Activated T-helper 2 cell treated with anti-CD3 and anti-CD28 coated beads, Interferon-gamma antibody, Interleukin-2, Interleukin-4, amounts not matched to agents 10 μg/mL and 5 μg/mL and 100 μg/mL, durations not matched to agents 14 hours and 24 hours and 36 hours (primary cell): Measurements from ENCODE around the gene PRSS3. TPM values are rescaled to one million over a fixed set of nuclear protein-coding genes. Genes with fewer than 3 reads are reported as not detected.
"Not testable (repeated sequence)": the region's sequence is repeated elsewhere in the genome, so short reads cannot be mapped to it uniquely, and the experiment has no call there.

ENCODE experiments used
- DNase-seq: peaks from one replicate; pipeline ENCODE4 v3.0.0; 2021; ENCODE audit warnings: low spot score
- H3K27ac Mint-ChIP-seq: one replicate; pipeline ENCODE4 v1.8.0; 2021; ENCODE audit warnings: mixed read lengths
- H3K27me3 Mint-ChIP-seq: one replicate; pipeline ENCODE4 v1.8.0; 2021; ENCODE audit warnings: low read depth, mixed read lengths
- H3K36me3 Mint-ChIP-seq: one replicate; pipeline ENCODE4 v1.8.0; 2021; ENCODE audit warnings: low read depth, mixed read lengths
- H3K4me1 Mint-ChIP-seq: one replicate; pipeline ENCODE4 v1.8.0; 2021; ENCODE audit warnings: low read depth, mixed read lengths
- H3K4me3 Mint-ChIP-seq: one replicate; pipeline ENCODE4 v1.8.0; 2021; ENCODE audit warnings: low read depth, mild to moderate bottlenecking, moderate library complexity, mixed read lengths
- H3K9me3 Mint-ChIP-seq: one replicate; pipeline ENCODE4 v1.8.0; 2021; ENCODE audit warnings: mixed read lengths
- intact Hi-C: fragments of 100-400 bp; cut with micrococcal nuclease; formaldehyde crosslinking; loops from one replicate; pipeline ENCODE4 v1.15.1; 2023
- total RNA-seq: library from RNA; stranded (reverse); gene quantifications from 2 replicates; pipeline ENCODE4 v1.2.3, GENCODE V29; 2022

Gene PRSS3
- total RNA-seq, 1 donor from 2014 or later = not detected

DNA sequence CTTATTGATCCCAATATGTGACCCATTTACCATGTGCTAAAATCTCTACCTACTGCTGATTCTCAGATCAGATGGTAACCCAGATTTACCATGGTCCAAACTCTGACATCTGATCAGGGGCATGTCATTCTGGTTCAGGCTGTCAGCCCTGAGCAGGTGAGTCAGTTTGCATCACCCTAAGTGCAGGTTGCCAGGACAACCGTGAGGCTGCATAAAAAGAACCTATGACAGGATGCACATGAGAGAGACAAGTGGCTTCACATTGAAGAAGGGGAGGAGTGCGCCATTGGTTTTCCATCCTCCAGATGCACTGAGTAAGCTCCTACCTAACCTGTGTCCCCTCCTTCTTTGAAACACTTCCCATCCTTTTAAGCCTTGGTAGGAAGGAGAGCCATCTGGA, 801 bp upstream of the PRSS3 start:
- DNase-seq = no peak
- Mint-ChIP-seq H3K36me3 (no peaks in the 10 kb centered on the region), H3K4me1 (no peaks in the 10 kb centered on the region), H3K9me3 (no peaks in the 10 kb centered on the region), H3K4me3 (no peak overlapping the region), H3K27ac (no peak overlapping the region), H3K27me3 (peaks cover 32% of the 10 kb centered on the region)
- intact Hi-C loops = no loop called here

DNA sequence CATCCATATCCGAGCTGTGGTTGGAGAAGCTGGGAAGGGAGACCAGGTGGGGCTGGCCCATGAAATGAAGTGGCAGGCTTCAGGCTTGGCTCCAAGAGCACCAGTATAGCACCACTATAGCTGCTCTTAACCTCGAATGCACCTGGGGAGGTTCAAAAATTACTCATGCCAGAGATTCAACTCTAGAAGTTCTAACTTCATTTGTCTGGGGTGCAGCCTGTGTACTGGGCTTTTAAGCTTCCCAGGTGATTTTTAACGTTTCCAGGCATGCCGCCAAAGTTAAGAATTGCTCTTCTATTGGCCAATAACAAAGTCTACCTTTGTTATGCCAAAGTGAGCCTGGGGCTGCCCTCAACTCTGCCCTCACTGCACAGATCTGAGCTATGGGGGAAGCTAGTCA, 458 bp downstream of the PRSS3 start:
- H3K4me3 Mint-ChIP-seq = no peak overlapping the region
- H3K4me1 Mint-ChIP-seq = no peaks in the 10 kb centered on the region
- no peaks in the 10 kb centered on the region for H3K36me3 Mint-ChIP-seq
- intact Hi-C loops = no loop called here
- H3K27me3 Mint-ChIP-seq = peaks cover 39% of the 10 kb centered on the region
- DNase-seq = no peak
- no peak overlapping the region for H3K27ac Mint-ChIP-seq
- H3K9me3 Mint-ChIP-seq = no peaks in the 10 kb centered on the region

DNA sequence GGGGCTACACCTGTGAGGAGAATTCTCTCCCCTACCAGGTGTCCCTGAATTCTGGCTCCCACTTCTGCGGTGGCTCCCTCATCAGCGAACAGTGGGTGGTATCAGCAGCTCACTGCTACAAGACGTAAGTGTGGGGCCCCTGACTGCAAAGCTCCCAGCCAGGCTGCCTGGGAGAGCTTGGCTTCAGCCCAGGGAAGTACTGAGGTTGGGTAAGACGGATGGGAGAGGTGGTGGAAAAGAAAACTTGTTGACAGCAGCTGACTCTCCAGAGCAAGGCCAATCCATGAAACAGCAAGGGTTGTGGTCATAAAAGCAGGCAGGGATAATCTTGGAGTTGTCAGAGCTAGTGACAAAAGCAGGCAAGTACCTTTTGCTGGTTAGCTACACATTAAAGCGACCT, 1.3 kb downstream of the PRSS3 start:
- H3K9me3 Mint-ChIP-seq, H3K4me3 Mint-ChIP-seq, H3K4me1 Mint-ChIP-seq, intact Hi-C loops, H3K36me3 Mint-ChIP-seq, H3K27ac Mint-ChIP-seq, DNase-seq: not testable (repeated sequence)
- peaks cover 34% of the 10 kb centered on the region for H3K27me3 Mint-ChIP-seq

DNA sequence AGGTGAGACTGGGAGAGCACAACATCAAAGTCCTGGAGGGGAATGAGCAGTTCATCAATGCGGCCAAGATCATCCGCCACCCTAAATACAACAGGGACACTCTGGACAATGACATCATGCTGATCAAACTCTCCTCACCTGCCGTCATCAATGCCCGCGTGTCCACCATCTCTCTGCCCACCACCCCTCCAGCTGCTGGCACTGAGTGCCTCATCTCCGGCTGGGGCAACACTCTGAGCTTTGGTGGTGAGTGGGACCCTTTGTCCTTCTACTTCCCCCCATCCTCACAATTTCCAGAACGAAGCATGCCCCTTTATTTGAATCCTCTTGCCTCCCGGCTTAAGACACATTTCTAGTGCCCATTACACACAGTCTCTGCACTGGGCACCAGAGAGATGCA, 2.5 kb downstream of the PRSS3 start:
- no peak for DNase-seq
- H3K9me3 Mint-ChIP-seq = no peaks in the 10 kb centered on the region
- no peaks in the 10 kb centered on the region for H3K4me1 Mint-ChIP-seq
- no peak overlapping the region for H3K27ac Mint-ChIP-seq
- intact Hi-C loops = no loop called here
- no peaks in the 10 kb centered on the region for H3K36me3 Mint-ChIP-seq
- H3K4me3 Mint-ChIP-seq = no peak overlapping the region
- peaks cover 30% of the 10 kb centered on the region for H3K27me3 Mint-ChIP-seq

DNA sequence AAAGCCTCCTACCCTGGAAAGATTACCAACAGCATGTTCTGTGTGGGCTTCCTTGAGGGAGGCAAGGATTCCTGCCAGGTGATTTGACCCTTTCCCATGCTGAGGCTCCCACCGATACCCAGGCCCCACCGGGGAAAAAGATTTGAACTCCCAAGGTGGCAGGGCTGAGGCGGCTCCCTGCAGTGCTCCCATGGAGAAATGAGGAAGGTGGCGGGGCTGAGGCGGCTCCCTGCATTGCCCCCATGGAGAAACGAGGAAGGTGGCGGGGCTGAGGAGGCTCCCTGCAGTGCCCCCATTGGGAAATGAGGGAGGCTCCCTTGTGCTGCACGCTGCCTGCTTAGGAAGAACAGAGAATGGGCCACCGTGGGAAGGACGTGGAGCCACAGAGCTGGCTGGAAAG, 3.2 kb downstream of the PRSS3 start:
- Mint-ChIP-seq H3K36me3 (no peaks in the 10 kb centered on the region), H3K4me1 (no peaks in the 10 kb centered on the region), H3K9me3 (no peaks in the 10 kb centered on the region), H3K4me3 (no peak overlapping the region), H3K27ac (no peak overlapping the region), H3K27me3 (peaks cover 35% of the 10 kb centered on the region)
- DNase-seq = no peak
- intact Hi-C loops = no loop called here

DNA sequence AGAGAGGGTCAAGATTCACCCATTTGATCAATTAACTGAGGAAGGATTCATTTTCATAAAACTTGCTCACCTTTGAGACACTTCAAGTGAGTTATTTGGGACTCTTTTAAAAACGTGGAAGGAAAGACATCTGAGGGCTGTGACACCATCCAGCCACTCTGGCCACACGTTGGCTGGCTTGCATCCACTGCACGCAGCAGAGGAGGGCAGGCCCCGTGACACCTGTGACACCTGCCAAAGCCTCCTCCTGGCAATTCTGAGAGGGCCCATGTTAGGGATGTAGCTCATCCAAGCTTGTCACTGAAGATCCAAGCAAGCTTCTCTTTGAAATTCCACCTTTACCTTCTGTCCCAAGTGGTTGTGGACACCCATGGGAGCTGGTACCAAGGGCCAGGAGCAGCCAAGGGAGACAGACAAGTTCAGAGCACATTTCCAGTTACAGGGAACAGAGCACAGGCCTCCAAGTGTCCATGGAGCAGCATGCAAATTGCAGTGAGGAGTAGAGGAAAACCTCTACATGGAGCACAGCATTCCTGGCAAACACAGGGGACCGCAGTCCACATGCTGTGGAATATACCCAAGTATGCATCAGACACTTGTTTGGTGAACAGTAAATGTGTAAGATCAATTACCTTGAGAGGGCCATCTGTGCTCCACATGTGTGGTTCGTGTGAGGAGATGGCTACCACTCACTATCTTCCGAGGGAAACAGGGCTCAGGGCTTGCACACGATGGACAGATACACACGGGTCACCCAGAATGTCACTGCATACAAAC, 4.8 kb downstream of the PRSS3 start:
- Mint-ChIP-seq H3K4me3 (no peak overlapping the region), H3K4me1 (no peaks in the 10 kb centered on the region), H3K27me3 (peaks cover 33% of the 10 kb centered on the region), H3K27ac (no peak overlapping the region), H3K36me3 (no peaks in the 10 kb centered on the region), H3K9me3 (no peaks in the 10 kb centered on the region)
- no peak for DNase-seq
- intact Hi-C loops = no loop called here

DNA sequence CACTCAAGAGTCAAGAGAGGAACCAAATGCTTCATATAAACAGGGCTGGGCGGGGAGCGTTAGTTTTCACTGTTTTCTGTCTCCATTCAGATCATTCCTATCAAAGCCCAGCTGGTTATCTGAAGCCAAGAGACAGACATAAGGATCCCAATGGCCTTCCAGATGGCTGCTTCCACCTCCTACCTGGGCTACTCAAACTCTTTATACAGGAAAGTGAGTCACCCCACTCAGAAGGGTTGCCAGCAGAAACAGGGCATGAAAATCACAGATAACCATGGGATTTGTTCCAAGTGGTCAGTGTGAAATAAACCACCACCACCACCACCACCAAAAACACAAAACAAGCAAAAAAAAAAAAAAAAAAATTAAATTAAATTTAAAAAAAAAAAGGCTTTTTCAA, 5.5 kb downstream of the PRSS3 start:
- no peak overlapping the region for H3K27ac Mint-ChIP-seq
- H3K36me3 Mint-ChIP-seq = no peaks in the 10 kb centered on the region
- H3K4me1 Mint-ChIP-seq = no peaks in the 10 kb centered on the region
- DNase-seq = no peak
- H3K4me3 Mint-ChIP-seq = no peak overlapping the region
- peaks cover 30% of the 10 kb centered on the region for H3K27me3 Mint-ChIP-seq
- H3K9me3 Mint-ChIP-seq = no peaks in the 10 kb centered on the region
- intact Hi-C loops = no loop called here

DNA sequence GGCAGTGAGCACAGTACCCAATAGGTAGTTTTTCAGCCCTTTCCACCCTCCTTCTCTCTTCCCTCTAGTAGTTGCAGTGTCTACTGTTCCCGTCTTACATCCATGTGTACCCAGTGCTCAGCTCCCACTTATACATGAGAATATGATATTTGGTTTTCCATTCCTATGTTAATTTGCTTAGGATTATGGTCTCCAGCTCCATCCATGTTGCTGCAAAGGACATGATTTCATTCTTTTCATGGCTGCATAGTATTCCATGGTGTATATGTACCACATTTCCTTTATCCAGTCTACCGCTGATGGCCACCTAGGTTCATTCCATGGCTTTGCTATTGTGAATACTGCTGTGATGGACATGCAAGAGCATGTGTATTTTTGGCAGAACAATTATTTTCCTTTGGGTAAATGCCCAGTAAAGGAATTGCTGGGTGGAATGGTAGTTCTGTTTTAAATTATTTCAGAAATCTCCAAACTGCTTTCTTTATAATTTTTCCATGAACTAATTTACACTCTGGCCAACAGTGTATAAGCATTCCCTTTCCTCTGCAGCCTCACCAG, 6.7 kb downstream of the PRSS3 start:
- intact Hi-C loops, H3K36me3 Mint-ChIP-seq: not testable (repeated sequence)

DNA sequence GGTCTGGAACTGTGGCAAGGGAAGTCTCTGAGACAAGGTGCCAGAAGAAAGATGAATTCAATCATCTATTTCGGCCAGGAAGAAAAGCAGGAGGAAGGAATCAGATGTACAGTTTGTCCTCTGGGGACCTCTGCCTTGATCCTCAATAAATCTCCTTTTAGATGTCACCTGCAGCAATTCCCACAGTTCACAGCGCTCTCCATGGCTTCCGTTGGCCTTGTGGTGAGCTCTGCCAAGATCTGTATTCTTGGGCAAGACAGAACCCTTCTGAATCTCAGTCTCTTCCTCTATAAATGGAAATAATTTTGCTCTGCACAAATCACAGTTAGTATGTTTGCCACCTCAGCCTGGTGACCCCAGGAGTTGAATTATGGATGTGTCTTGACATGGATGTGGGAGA, 8.8 kb downstream of the PRSS3 start:
- H3K4me3 Mint-ChIP-seq, H3K4me1 Mint-ChIP-seq, DNase-seq, H3K36me3 Mint-ChIP-seq, H3K9me3 Mint-ChIP-seq, H3K27ac Mint-ChIP-seq, intact Hi-C loops: not testable (repeated sequence)
- peaks cover 29% of the 10 kb centered on the region for H3K27me3 Mint-ChIP-seq

More for the DNA sequence above, 6.7 kb downstream of the PRSS3 start:
- H3K4me3 Mint-ChIP-seq, H3K9me3 Mint-ChIP-seq, DNase-seq, H3K4me1 Mint-ChIP-seq, H3K27ac Mint-ChIP-seq: not testable (repeated sequence)
- peaks cover 30% of the 10 kb centered on the region for H3K27me3 Mint-ChIP-seq

DNA sequence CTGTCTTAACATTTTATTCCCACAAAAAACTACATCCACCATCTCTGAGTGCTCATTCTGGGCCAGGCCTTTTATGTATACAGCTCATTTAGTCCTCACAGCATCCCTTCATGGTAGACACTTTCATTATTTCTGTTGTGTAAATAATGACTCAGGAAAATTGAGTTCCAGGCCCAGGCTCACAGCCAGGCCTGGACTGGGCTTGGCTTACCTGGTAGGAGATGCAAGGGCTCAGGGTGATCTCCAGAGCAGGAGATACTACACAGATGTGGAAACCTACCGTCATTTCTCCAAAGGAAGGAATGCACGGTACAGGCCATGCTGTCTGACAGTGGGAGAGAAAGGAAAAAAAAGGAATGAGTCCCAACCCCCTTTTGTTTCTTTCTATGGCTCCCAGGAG, 11.8 kb downstream of the PRSS3 start:
- DNase-seq, H3K27ac Mint-ChIP-seq, H3K36me3 Mint-ChIP-seq, H3K4me1 Mint-ChIP-seq, H3K9me3 Mint-ChIP-seq, intact Hi-C loops, H3K4me3 Mint-ChIP-seq: not testable (repeated sequence)
- peaks cover 24% of the 10 kb centered on the region for H3K27me3 Mint-ChIP-seq

DNA sequence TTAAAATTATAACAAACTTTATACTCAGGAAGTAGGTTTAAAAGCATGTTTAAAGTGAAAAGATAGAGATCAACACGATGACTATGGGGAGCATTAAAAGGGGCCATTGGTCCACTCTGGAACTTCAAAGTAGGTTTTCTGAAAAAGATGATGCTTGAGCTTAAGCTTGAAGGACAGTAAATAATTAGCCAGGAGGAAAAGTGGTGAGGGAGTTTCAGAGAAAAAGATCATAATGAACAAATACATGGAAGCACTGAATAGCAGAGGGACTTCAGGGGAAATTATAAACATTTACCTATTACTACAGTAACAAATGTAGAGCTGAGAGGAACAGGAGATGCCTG, 13.6 kb downstream of the PRSS3 start:
- Mint-ChIP-seq H3K27me3 (peaks cover 11% of the 10 kb centered on the region), H3K4me1 (peaks cover 10% of the 10 kb centered on the region)
- H3K27ac Mint-ChIP-seq, DNase-seq, H3K9me3 Mint-ChIP-seq, H3K4me3 Mint-ChIP-seq, H3K36me3 Mint-ChIP-seq, intact Hi-C loops: not testable (repeated sequence)

DNA sequence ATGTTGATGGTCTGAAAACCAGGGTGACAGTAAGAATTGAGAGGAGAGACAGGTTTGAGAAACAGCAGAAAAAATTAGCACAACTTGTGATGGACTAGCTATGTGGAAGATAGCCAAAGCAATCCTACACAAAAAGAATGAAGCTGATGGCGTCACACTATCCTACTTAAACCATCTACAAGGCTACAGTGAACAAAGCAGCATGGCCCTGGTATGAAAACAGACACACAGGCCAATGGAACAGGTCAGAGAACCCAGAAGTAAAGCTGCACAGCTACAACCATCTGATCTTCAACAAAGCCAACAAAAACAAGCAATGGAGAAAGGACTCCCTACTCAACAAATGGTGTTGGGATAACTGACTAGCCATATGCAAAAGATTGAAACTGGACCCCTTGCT, 14.1 kb downstream of the PRSS3 start:
- intact Hi-C loops = no loop called here
- no peak overlapping the region for H3K4me3 Mint-ChIP-seq
- H3K36me3 Mint-ChIP-seq = no peaks in the 10 kb centered on the region
- H3K9me3 Mint-ChIP-seq = no peaks in the 10 kb centered on the region
- H3K4me1 Mint-ChIP-seq = peaks cover 16% of the 10 kb centered on the region
- no peak overlapping the region for H3K27ac Mint-ChIP-seq
- H3K27me3 Mint-ChIP-seq = peaks cover 11% of the 10 kb centered on the region
- no peak for DNase-seq

DNA sequence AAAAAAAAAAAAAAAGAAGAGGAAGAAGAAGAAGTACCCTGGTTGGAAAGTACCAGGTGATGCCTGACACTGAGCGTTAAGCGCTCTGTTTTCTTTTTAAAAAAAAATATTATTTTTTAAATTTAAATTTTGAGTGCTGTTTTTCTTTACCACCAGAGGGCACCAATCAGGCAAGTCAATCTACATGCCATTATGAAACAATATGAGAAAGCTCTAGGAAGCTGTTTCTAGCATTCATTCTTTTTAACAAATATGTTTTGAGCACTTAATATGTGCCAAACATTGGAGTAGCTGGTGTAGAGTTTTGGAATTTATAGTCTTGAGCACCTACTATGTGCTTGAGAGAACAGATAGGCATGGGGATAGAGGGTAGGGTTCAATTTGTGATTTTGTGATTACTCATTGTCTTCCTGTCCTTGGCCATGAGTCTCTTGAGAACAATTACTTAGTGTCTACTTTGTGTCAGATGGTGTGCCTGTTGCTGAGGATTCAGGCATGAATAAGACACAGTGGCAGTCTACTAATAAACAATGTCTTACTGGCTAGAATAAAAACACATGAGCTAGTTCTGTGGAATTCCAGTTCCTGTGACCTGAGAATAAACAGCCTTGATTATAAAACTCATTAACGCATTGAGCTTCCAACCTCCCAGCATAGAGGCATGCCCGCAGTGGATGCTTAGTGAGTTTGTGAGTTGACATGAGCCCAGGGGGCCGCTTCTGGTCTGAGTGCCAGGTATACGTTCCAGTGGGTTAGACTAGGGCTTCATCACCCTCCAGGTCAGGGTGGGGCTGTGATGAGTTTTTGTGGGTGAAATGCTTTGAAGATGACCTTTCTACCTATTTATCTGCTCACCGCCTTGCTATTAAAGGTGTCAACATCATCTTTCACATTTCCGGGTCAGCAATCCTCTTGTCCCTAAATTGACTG, 18.6 kb downstream of the PRSS3 start:
- no peak overlapping the region for H3K27ac Mint-ChIP-seq
- peaks cover 8% of the 10 kb centered on the region for H3K27me3 Mint-ChIP-seq
- no peaks in the 10 kb centered on the region for H3K9me3 Mint-ChIP-seq
- peaks cover 10% of the 10 kb centered on the region for H3K36me3 Mint-ChIP-seq
- no peak for DNase-seq
- no peak overlapping the region for H3K4me3 Mint-ChIP-seq
- H3K4me1 Mint-ChIP-seq = peaks cover 32% of the 10 kb centered on the region
- intact Hi-C loops = loop anchor here (1.0 to 5.0 kb wide), 4 partner anchors 38 to 258 kb away; no protein-coding TSS in a partner anchor
